Measurements from ENCODE around the gene ST6GALNAC1. TPM values are rescaled to one million over a fixed set of nuclear protein-coding genes. Genes with fewer than 3 reads are reported as not detected.

The ST6GALNAC1 gene
- total RNA-seq, 2 donors from 2014 or later = 8.4 to 27.2 TPM

DNA sequence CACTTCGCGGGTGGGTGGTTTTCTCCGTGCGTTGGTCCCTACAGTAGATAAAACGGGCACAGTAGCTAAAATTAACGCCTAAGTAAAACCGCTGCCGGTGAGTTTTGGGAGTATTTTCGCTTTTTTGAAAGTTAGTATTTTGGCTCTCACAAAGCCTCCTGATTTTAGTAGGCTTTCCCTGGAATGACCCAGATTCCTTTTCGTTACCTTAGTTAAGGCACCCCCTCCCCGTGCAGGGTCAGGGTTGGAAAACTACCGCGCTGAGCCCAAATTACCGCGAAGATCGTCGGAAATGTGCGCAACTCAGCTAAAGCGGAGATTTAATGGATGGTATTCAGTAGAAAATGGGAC, 28.3 kb upstream of the ST6GALNAC1 start:
- intact Hi-C loops (cut with DNase I) = loop anchor here (5.0 kb wide), 2 partner anchors 40 to 115 kb away; partner anchors contain the start of gene MXRA7

GRCh38 chr17:76671123-76671911, 27.8 kb upstream of the ST6GALNAC1 start:
- Histone ChIP-seq H3K27ac (peak overlapping the region; percentile 76 to 77), H3K4me1 (replicated peaks) (no peaks in the 10 kb centered on the region), H3K27me3 (replicated peaks; ENCODE audit: insufficient read depth) (no peaks in the 10 kb centered on the region), H3K36me3 (no peaks in the 10 kb centered on the region), H3K9me3 (no peaks in the 10 kb centered on the region), H3K4me3 (peak overlapping the region; percentile 40 to 41)
- DNase-seq (ENCODE audit: low spot score) = peak; percentile 100
- TF ChIP-seq, protein P1, sequence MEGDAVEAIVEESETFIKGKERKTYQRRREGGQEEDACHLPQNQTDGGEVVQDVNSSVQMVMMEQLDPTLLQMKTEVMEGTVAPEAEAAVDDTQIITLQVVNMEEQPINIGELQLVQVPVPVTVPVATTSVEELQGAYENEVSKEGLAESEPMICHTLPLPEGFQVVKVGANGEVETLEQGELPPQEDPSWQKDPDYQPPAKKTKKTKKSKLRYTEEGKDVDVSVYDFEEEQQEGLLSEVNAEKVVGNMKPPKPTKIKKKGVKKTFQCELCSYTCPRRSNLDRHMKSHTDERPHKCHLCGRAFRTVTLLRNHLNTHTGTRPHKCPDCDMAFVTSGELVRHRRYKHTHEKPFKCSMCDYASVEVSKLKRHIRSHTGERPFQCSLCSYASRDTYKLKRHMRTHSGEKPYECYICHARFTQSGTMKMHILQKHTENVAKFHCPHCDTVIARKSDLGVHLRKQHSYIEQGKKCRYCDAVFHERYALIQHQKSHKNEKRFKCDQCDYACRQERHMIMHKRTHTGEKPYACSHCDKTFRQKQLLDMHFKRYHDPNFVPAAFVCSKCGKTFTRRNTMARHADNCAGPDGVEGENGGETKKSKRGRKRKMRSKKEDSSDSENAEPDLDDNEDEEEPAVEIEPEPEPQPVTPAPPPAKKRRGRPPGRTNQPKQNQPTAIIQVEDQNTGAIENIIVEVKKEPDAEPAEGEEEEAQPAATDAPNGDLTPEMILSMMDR (IDR thresholded peaks at IDR 0.05) = no peak
- TF ChIP-seq POLR2AphosphoS5 (IDR thresholded peaks at IDR 0.05) = peak; percentile 98
- WGBS = 6% methylated on average over 32 of the region's 32 CpGs
- intact Hi-C loops (cut with DNase I) = loop anchor here (5.0 kb wide), 2 partner anchors 41 to 114 kb away; partner anchors contain the start of gene MXRA7

More for the DNA sequence above, 28.3 kb upstream of the ST6GALNAC1 start:
- Histone ChIP-seq H3K9me3 (no peaks in the 10 kb centered on the region), H3K4me1 (replicated peaks) (no peaks in the 10 kb centered on the region), H3K36me3 (no peaks in the 10 kb centered on the region), H3K27ac (peak overlapping the region; percentile 76 to 77), H3K27me3 (replicated peaks; ENCODE audit: insufficient read depth) (no peaks in the 10 kb centered on the region), H3K4me3 (peak overlapping the region; percentile 40 to 41)
- under 1% methylated on average over 19 of the region's 19 CpGs for WGBS
- TF ChIP-seq, protein P1 (IDR thresholded peaks at IDR 0.05) = peak in 1 of 4 experiments; percentile 24
- TF ChIP-seq POLR2A (IDR thresholded peaks at IDR 0.05) = peak; percentile 42
- TF ChIP-seq POLR2AphosphoS5 (IDR thresholded peaks at IDR 0.05) = peak; percentile 7
- DNase-seq (ENCODE audit: low spot score) = no peak

DNA sequence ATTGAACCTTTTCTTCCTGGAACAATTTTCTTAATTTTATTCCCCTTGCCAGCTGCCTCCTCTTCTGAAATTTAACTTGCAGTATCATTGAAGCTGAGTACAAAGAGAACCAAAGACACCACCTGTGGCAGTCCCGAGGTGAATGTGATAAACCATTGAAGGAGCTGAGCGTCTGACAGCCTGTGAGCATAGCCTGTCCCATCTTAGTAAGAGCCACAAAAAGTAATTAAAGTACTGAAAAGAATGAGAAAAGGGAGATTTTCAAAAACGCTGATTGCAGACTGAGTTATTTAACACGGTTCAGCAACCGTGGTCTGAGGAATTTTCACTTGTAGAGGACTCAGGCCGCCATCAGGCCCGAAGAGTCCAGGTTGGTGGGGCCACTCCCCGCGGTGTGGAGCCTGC, 27.2 kb upstream of the ST6GALNAC1 start:
- H3K27ac ChIP-seq = peak overlapping the region; percentile 76 to 77
- intact Hi-C loops (cut with DNase I) = loop anchor here (5.0 kb wide), 2 partner anchors 42 to 113 kb away; partner anchors contain the start of gene MXRA7
- no peaks in the 10 kb centered on the region for H3K4me1 ChIP-seq (replicated peaks)
- no peak overlapping the region for H3K4me3 ChIP-seq
- no peak for TF ChIP-seq POLR2AphosphoS5 (IDR thresholded peaks at IDR 0.05)
- TF ChIP-seq POLR2A (IDR thresholded peaks at IDR 0.05) = no peak
- TF ChIP-seq, protein P1 (IDR thresholded peaks at IDR 0.05) = no peak
- no peak for DNase-seq (ENCODE audit: low spot score)
- no peaks in the 10 kb centered on the region for H3K9me3 ChIP-seq
- no peaks in the 10 kb centered on the region for H3K27me3 ChIP-seq (replicated peaks; ENCODE audit: insufficient read depth)
- 56% methylated on average over 9 of the region's 9 CpGs for WGBS
- no peaks in the 10 kb centered on the region for H3K36me3 ChIP-seq

DNA sequence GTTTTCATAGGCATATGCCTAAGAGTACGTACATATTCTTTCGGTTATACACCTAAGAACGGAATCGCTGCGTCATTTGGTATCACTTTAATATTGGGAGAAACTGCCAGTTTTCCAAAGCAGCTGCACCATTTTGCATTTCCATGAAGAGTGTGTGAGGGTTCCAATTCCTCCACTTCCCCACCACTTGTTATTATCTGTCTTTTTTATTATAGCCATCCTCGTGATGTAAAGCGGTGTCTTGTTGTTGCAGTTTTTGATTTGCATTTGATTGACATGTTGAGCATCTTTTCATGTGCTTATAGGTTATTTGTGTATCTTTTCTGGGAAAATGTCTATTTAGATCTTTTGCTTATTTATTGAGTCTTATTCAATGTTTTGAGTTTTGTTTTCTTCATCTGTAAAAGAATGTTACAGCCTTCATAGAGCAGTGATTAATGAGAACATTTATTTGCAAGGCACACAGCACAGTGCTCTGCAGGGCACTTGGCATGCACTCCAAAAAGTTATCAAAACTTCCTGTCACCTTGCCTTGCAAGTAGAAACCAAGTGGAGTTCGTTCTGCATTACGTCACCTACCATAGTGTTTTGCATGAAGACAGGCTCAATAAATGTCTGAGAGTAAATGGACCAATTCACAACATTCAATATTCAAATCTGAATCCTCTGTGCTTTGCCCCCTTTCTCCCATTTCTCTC, 26.6 kb upstream of the ST6GALNAC1 start:
- Histone ChIP-seq H3K27ac (peak overlapping the region; percentile 76 to 77), H3K27me3 (replicated peaks; ENCODE audit: insufficient read depth) (no peaks in the 10 kb centered on the region), H3K4me1 (replicated peaks) (no peaks in the 10 kb centered on the region), H3K36me3 (no peaks in the 10 kb centered on the region), H3K4me3 (no peak overlapping the region), H3K9me3 (no peaks in the 10 kb centered on the region)
- WGBS = 78% methylated on average over 9 of the region's 9 CpGs
- TF ChIP-seq, protein P1 (IDR thresholded peaks at IDR 0.05) = no peak
- DNase-seq (ENCODE audit: low spot score) = no peak
- intact Hi-C loops (cut with DNase I) = loop anchor here (5.0 kb wide), 2 partner anchors 42 to 113 kb away; partner anchors contain the start of gene MXRA7

Measured in prostate gland (tissue), 2 donors.